Measurements from ENCODE around the gene CAPG. TPM values are rescaled to one million over a fixed set of nuclear protein-coding genes. Genes with fewer than 3 reads are reported as not detected.

The CAPG gene
- total and polyA plus RNA-seq, 9 of the 15 experiments (the other 6 are each of a cell fraction or from before 2014, with no cell fraction given): 10.6 to 90.4 (median 56.0) TPM

DNA sequence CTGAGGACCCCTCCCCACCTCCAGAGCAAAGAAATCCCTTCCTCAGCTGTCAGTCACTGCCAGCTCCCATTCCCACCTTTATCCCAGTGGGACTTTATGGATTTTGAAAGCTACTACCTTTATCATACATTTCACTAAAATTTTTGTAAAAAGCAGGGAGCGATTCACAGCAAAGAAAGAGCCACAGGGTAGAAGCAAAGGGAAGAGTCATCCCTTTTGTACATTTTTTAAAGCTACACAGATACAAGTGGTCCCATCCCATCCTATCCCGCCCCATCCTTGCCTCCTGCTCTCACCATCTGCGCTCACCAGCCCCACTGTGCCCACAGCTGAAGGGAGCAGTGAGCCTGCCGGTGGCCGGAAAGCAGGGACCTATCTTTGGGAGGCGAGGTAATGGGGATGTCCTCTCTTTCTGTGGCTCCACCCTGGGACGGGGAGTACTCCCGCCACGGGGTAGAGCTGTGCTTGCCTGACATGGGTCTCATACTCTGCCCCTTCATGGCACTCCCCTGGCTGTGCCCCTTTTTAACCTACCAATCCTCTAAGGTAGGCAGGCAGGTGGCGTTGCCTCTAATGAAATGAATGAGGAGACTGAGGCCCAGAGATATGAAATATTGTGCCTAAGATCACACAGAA is 21.5 kb upstream of the CAPG start:
- Histone ChIP-seq H3K9ac (ENCODE audit: insufficient read depth in 1 of 2, low read depth in 2 of 2, low read length in 2 of 2) (peak overlapping the region in 1 of 2 experiments; percentile 50; a peak in 1 of 4 replicates), H3K27me3 (ENCODE audit: control insufficient read depth in 2 of 2, insufficient read depth in 2 of 2, low read length in 2 of 2) (no peaks in the 10 kb centered on the region), H4K20me1 (replicated peaks; ENCODE audit: control insufficient read depth, insufficient read depth, low read length) (no peaks in the 10 kb centered on the region), H3K27ac (ENCODE audit: extremely low read depth, low read depth, low read length) (no peak overlapping the region), H2AFZ (ENCODE audit: low read depth, low read length) (no peak overlapping the region), H3K4me2 (ENCODE audit: insufficient read depth, low read length) (no peak overlapping the region), H3K4me3 (no peak overlapping the region), H3K79me2 (ENCODE audit: control insufficient read depth, insufficient read depth, low read length) (no peaks in the 10 kb centered on the region), H3K9me1 (ENCODE audit: control insufficient read depth, insufficient read depth, low read length) (no peaks in the 10 kb centered on the region), H3K4me1 (replicated peaks in 1 of 2; ENCODE audit: control insufficient read depth in 2 of 2, insufficient read depth in 2 of 2, low read length in 2 of 2) (peaks cover 40 to 61% of the 10 kb centered on the region in 2 experiments), H3K9me3 (replicated peaks; ENCODE audit: control insufficient read depth, insufficient read depth, low read depth, low read length) (no peaks in the 10 kb centered on the region), H3K36me3 (ENCODE audit: control insufficient read depth, insufficient read depth, low read length) (no peaks in the 10 kb centered on the region)
- WGBS (ENCODE audit: insufficient coverage, low coverage, missing lambda C conversion rate): 64% methylated on average over 10 of the region's 10 CpGs
- ATAC-seq (no peak), DNase-seq (ENCODE audit: extremely low read depth in 1 of 4, low spot score in 3 of 4) (no peak), FAIRE-seq (no peak)
- ChIA-PET POLR2A (interaction anchor here (1.0 to 63.9 kb wide), 2 partner anchors 12 to 114 kb away, joined by 3 to 1576 read pairs; partner anchors contain the start of gene MAT2A), CTCF (ENCODE audit: low intra/inter-chr PET ratio) (no interaction called here)
- TF ChIP-seq TRIM28 (IDR thresholded peaks at IDR 0.05) (no peak), ZNF551 (CRISPR knock-in tag; IDR thresholded peaks at IDR 0.05) (no peak), SPI1 (IDR thresholded peaks at IDR 0.05; ENCODE audit: borderline replicate concordance, low read depth, low read length) (no peak), ZNF830 (CRISPR knock-in tag; IDR thresholded peaks at IDR 0.05) (no peak), DMBX1 (CRISPR knock-in tag; IDR thresholded peaks at IDR 0.05; ENCODE audit: borderline replicate concordance) (no peak), SMAD4 (CRISPR knock-in tag; conservative IDR thresholded peaks at IDR 0.05) (no peak), CEBPB (tag; IDR thresholded peaks at IDR 0.05) (no peak), MTF1 (CRISPR knock-in tag; IDR thresholded peaks at IDR 0.05; ENCODE audit: borderline replicate concordance) (no peak), ZNF174 (CRISPR knock-in tag; IDR thresholded peaks at IDR 0.05) (no peak)
- TF ChIP-seq, protein P1, sequence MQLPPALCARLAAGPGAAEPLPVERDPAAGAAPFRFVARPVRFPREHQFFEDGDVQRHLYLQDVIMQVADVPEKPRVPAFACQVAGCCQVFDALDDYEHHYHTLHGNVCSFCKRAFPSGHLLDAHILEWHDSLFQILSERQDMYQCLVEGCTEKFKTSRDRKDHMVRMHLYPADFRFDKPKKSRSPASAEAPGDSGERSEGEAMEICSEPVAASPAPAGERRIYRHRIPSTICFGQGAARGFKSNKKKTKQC (CRISPR knock-in tag; IDR thresholded peaks at IDR 0.05): no peak
- TF ChIP-seq, protein P2, sequence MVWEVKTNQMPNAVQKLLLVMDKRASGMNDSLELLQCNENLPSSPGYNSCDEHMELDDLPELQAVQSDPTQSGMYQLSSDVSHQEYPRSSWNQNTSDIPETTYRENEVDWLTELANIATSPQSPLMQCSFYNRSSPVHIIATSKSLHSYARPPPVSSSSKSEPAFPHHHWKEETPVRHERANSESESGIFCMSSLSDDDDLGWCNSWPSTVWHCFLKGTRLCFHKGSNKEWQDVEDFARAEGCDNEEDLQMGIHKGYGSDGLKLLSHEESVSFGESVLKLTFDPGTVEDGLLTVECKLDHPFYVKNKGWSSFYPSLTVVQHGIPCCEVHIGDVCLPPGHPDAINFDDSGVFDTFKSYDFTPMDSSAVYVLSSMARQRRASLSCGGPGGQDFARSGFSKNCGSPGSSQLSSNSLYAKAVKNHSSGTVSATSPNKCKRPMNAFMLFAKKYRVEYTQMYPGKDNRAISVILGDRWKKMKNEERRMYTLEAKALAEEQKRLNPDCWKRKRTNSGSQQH (CRISPR knock-in tag; IDR thresholded peaks at IDR 0.05): no peak
- in situ Hi-C loops (cut with MboI) (no loop called here), intact Hi-C loops (cut with micrococcal nuclease) (no loop called here)
- no TSS peak for BruUV-seq (replicated peaks)
